Pericardium fibroblast (primary cell): ENCODE data around the gene ASIP. TPM values are rescaled to one million over a fixed set of nuclear protein-coding genes. Genes with fewer than 3 reads are reported as not detected.

Experiments used
- total RNA-seq: library from RNA; depleted of rRNA; stranded (reverse); fragments of >200 nt; gene quantifications from 2 replicates; pipeline ENCODE4 v1.2.3, GENCODE V29; 2015

ASIP gene, protein sequence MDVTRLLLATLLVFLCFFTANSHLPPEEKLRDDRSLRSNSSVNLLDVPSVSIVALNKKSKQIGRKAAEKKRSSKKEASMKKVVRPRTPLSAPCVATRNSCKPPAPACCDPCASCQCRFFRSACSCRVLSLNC
- total RNA-seq: not detected in 2 replicates

GRCh38 chr20:34240693-34241615, at the start of gene ASIP:
Gene ASIP (plus strand): TSS chr20:34241423. CDS start chr20:34260375, 18,952 bp downstream.

DNA sequence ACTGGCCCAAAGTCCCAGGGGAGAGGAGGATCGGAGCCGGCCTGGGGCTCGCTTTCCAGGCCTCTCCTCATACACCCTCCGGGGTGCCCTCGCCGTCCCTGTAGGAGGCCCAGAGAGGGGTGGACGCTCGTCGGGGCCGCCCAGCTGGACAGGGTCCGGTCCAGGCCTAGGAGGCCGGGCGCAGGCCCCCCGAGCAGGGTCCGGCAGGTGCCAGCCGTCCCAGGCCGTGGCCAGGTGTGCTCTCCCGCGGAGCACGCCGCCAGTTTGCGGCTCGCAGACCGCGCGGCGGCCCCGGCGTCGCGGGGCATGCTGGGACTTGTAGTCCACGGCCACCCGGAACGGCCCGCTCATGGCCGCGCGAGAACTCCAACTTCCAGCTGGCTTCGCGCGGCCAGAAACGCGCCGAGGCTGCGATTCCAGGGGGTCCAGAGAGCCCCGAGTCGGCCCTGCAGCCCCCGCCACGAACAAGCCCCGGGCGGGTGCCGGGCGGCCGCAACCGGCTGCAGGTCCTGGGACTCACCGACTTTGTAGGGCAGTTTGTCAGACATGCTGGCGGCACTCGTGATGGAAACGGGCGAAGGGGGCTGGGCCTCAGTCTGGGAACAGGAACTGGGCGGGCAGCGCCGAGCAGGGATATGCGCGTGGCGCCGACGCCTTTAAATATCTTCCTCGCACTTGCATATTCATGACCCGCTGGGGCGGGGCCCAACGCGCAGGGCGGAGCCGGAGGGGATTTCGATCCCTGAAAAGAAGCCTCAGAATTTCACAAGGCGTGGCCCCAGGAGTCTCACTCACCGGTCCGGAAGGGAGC, 61.7 kb downstream of the ASIP start, which contains the start of gene AHCY:
Gene AHCY (minus strand): TSS at position 633 of the 811 bp plus-strand sequence. CDS start 85 bp downstream, at position 548.

Other genes starting within 250 kb of the ASIP start
- gene RALY, start 247.5 kb upstream of the ASIP start, total RNA-seq: 83.6 and 103 TPM in 2 replicates
- gene EIF2S2, start 129.2 kb upstream of the ASIP start, total RNA-seq: 102 and 116 TPM in 2 replicates
- gene AHCY, start 61.9 kb downstream of the ASIP start, total RNA-seq: 121 and 122 TPM in 2 replicates
- gene ITCH, start 121.8 kb downstream of the ASIP start, total RNA-seq: 29.2 and 32.8 TPM in 2 replicates